Fibroblast of villous mesenchyme (primary cell): ENCODE data around the gene MLXIPL. TPM values are rescaled to one million over a fixed set of nuclear protein-coding genes. Genes with fewer than 3 reads are reported as not detected.
"Not testable (repeated sequence)": the region's sequence is repeated elsewhere in the genome, so short reads cannot be mapped to it uniquely, and the experiment has no call there.

Experiments
- DNase-seq: peaks from one replicate; pipeline ENCODE4 v3.0.0-alpha.2; 2010; ENCODE audit warnings: low read depth
- H3K4me3 ChIP-seq: 2 replicates; pipeline ENCODE4 v1.5.1; 2011; ENCODE audit warnings: low read depth, mild to moderate bottlenecking, low read length
- CTCF ChIP-seq: IDR thresholded peaks from 2 replicates; pipeline ENCODE4 v1.5.1; 2012; ENCODE audit warnings: low read depth, mild to moderate bottlenecking, low read length; ENCODE audit not compliant: insufficient read depth
- total RNA-seq: library from RNA; depleted of rRNA; stranded (reverse); fragments of >200 nt; gene quantifications from 2 replicates; pipeline ENCODE4 v1.2.3, GENCODE V29; 2012

Gene MLXIPL
- total RNA-seq, 1 donor, result not detected

GRCh38 chr7:73621168-73622063 is 2.9 kb downstream of the MLXIPL start:
- DNase-seq, result no peak
- H3K4me3 ChIP-seq, result no peak overlapping the region
- no peak for TF ChIP-seq CTCF

GRCh38 chr7:73619394-73619793 is 4.9 kb downstream of the MLXIPL start:
- DNase-seq, H3K4me3 ChIP-seq: not testable (repeated sequence)

DNA sequence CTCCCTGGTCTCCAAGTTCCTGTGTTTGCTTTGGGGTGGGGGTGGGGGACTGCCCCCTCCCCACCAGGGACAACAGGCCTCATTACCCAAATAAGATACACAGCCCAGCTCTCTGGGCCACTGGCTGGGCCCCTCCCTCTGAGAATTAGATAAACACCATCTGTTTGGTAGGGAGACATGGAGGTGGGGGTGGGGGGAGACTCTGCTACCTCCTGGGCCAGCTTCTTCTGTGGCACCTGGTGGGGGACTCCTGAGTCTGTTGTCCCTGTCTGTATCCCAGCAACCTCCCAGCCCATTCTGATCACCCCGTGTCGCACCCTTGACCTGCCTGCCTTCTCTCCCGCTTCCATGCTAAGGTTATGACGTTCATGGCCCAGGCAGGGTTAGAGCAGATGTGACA is 5.8 kb downstream of the MLXIPL start:
- no peak for TF ChIP-seq CTCF

GRCh38 chr7:73617520-73617919 is 6.8 kb downstream of the MLXIPL start:
- DNase-seq, H3K4me3 ChIP-seq: not testable (repeated sequence)

More for the DNA sequence above, 5.8 kb downstream of the MLXIPL start:
- no peak for DNase-seq
- no peak overlapping the region for H3K4me3 ChIP-seq

DNA sequence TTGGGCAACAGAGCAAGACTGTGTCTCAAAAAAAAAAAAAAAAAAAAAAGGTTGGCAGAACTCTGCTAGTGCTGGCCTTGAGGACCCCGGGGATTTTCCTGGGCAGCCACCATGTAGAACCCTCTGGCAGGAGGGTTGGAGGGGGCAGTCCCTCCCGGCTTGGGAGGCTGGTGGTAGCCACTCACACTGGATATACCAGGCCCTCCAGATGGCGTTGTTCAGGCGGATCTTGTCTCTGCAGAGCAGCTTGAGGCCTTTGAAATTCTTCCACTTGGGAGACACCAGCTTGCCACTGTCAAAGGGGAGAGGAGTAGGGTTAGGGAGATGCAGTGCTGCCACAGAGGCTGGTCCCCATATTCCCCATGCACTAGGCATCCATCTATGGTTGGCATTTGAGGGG is 8.4 kb downstream of the MLXIPL start:
- peak; percentile 14 for TF ChIP-seq CTCF
- no peak overlapping the region for H3K4me3 ChIP-seq
- DNase-seq, result peak; percentile 18

GRCh38 chr7:73614937-73615336 is 9.4 kb downstream of the MLXIPL start:
- H3K4me3 ChIP-seq, DNase-seq: not testable (repeated sequence)

DNA sequence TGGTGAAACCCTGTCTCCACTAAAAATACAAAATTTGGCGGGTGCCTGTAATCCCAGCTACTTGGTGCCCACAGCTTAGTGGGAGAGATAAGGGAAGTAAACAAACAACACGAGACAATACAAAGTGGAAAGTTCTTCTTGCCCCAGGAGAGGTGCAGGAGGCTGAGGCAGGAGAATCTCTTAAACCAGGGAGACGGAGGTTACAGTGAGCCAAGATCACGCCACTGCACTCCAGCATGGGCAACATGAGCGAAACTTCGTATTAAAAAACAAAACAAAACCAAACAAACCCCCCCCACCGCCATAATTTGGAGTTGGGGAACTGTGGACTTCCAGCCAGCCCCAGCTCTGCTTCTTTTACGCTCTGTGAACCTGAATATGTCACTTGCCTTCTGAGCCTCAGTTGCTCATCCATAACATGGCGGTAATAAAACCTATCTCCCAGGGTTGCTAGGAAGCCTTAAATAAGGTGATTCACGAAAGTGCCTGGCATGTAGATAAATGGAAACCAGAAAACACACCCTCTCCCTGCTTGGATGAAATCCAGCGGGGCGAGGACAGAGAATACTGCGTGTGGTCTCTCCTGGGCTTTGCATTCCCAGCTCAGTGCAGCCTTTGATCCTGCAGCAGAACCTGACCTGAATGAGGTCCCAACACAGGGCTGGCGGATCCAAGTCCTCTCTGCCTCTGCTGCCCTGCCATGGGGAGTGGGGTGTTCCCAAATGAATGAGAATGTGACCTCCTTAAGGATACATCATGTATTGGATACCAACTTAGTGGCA is 10.2 kb downstream of the MLXIPL start:
- TF ChIP-seq CTCF, result no peak
- H3K4me3 ChIP-seq, result no peak overlapping the region
- no peak for DNase-seq

GRCh38 chr7:73612598-73613269 is 11.6 kb downstream of the MLXIPL start:
- TF ChIP-seq CTCF, result peak; percentile 21
- DNase-seq, result peak; percentile 29
- no peak overlapping the region for H3K4me3 ChIP-seq
